Stimulated activated CD8-positive, alpha-beta memory T cell treated with anti-CD3 and anti-CD28 coated beads, Interleukin-2, amount 100 ng/mL, for 48 hours (primary cell): ENCODE results near the gene PLEKHA8.

ENCODE experiments used
- DNase-seq, 2 donors: peaks; one replicate each; pipeline ENCODE4 v3.0.0-alpha.2; 2020; ENCODE audit warnings: low read depth in 2 of 2

Gene PLEKHA8

GRCh38 chr7:30145426-30145970 is 117.3 kb downstream of the PLEKHA8 start:
- DNase-seq = no peak

- no peak for DNase-seq
Measured at GRCh38 chr7:30146127-30146612, 118.0 kb downstream of the PLEKHA8 start.

- DNase-seq = no peak
Measured at GRCh38 chr7:30147223-30147622, 119.0 kb downstream of the PLEKHA8 start.

- DNase-seq = no peak
Measured at GRCh38 chr7:30147785-30148184, 119.6 kb downstream of the PLEKHA8 start.

GRCh38 chr7:30148426-30148825 is 120.2 kb downstream of the PLEKHA8 start:
- no peak for DNase-seq

GRCh38 chr7:30148951-30149459 is 120.8 kb downstream of the PLEKHA8 start:
- DNase-seq = no peak

GRCh38 chr7:30149640-30150272 is 121.5 kb downstream of the PLEKHA8 start:
- DNase-seq = no peak

GRCh38 chr7:30150711-30151110 is 122.5 kb downstream of the PLEKHA8 start:
- DNase-seq = no peak

- DNase-seq = no peak
Measured at GRCh38 chr7:30154111-30154587, 125.9 kb downstream of the PLEKHA8 start.

- DNase-seq = no peak
Measured at GRCh38 chr7:30155481-30155880, 127.3 kb downstream of the PLEKHA8 start.

- DNase-seq = no peak
Measured at GRCh38 chr7:30157204-30157603, 129.0 kb downstream of the PLEKHA8 start.

- DNase-seq = no peak
Measured at GRCh38 chr7:30159163-30159562, 131.0 kb downstream of the PLEKHA8 start.

- DNase-seq = no peak
Measured at GRCh38 chr7:30159698-30160143, 131.5 kb downstream of the PLEKHA8 start.

- no peak for DNase-seq
Measured at GRCh38 chr7:30160329-30160728, 132.1 kb downstream of the PLEKHA8 start.

GRCh38 chr7:30162133-30162532 is 133.9 kb downstream of the PLEKHA8 start:
- DNase-seq = no peak

GRCh38 chr7:30162622-30163124 is 134.5 kb downstream of the PLEKHA8 start:
- DNase-seq = no peak

GRCh38 chr7:30163231-30163894 is 135.2 kb downstream of the PLEKHA8 start:
- no peak for DNase-seq

GRCh38 chr7:30164567-30164966 is 136.4 kb downstream of the PLEKHA8 start:
- no peak for DNase-seq

- DNase-seq = no peak
Measured at GRCh38 chr7:30165590-30165989, 137.4 kb downstream of the PLEKHA8 start.

GRCh38 chr7:30166155-30166840 is 138.1 kb downstream of the PLEKHA8 start:
- DNase-seq = no peak

- no peak for DNase-seq
Measured at GRCh38 chr7:30166841-30167235, 138.6 kb downstream of the PLEKHA8 start.

- DNase-seq = no peak
Measured at GRCh38 chr7:30167901-30168300, 139.7 kb downstream of the PLEKHA8 start.
